Medulla oblongata (tissue), 1 donor: ENCODE data around the gene GLCE.
A peak's percentile ranks its signal among the peaks of the same experiment; 100 is the strongest.
"Not testable (repeated sequence)": the region's sequence is repeated elsewhere in the genome, so short reads cannot be mapped to it uniquely, and the experiment has no call there.

ENCODE experiments used
- DNase-seq: peaks from one replicate; pipeline ENCODE4 v3.0.0-alpha.2; 2015; ENCODE audit errors: extremely low spot score

Gene GLCE

DNA sequence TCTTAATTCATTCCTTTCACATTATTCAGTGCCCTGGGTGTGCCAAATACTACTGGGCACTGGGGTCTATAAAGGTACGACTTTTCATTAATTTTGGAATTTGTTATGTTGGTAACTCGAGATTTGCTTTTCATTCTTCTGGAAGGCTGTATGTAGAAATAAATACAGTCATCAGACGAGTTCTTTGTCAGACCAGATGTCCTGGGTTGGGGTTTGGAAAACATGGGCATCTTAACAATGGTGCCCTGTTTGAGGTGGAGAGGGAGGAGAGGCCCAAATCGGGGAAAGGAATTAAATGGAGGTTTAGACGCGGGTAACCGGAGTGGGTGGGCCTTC is 662 bp upstream of the GLCE start:
- peak; percentile 63 for DNase-seq

DNA sequence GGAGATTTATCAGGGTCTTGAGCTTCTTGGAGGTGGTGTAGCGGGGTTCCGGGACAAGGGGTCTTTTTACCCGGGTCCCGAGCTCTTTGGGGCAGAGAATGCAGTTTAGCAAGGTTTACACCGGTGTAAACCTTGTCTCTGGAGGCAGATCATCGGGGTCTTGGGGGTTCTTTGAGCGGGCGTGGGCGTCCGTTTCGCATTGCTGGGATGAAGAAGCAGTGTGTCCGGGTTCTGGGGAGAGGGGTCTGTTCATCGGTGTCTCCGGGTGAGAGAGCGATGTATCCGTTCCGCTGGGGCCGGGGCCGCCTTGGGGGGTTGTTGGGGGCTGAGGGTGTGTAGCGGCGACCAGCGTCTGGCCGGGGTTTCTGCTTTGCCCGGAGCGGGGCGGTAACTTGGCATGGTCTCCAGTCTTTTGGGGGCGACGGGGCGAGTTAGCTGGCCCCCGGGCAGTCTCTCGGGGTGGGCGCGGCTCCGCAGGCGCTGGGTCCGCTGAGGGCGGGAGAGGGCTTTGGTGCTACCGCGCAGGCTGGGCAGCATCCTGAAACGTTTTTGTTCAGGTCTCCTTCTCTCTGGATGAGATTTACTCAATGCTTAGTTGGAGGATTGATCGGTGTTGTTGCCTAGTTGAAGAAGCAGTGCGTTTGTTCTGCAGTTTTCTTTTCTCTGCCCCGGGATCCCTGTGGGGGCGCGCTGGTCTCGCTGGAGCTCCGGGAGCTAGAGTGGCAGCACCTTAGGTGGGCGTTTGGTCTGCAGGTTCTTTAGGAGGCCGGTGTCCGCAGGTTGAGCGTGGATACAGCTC is 843 bp downstream of the GLCE start:
- DNase-seq: peak; percentile 77

DNA sequence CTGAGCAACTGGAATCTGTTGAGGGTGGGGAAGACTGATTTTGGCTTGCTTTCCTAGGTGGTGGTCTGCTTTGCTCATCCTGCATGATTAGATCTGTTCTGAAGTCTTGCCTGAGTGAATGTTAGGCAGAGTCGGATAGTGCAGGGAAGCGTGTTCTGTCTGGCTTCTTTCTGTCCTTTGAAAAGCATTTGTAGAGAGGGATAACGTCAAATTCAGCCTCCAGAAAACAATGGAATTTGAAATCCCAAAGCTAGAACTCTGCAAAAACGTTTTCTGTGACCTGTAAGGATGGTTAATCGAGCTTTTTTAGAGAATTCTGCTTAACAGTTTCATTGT is 1.4 kb downstream of the GLCE start:
- DNase-seq: no peak

DNA sequence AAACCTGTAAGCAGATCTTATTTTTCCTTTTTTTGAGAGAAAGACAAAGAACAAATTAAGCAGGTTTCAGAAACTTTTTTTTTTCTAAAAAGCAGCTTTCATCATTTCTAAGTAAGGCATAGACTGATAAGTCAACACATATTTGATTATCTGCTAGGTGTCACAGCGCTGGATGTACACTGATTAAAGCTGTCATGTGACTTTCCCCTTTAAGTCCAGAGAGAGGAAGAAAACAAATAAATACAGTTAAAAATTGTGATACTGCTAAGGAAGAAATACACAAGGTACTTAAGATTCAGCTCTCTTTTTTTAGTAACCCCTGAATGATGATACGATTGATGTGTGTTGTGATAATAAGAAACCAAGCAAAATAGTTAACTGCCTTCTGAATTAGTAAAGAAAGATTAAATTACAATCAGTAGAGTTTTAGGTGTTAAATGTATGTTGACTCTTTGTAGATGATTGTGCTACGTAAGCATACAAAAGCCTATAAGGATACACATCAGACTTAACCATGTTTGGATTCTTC is 2.8 kb downstream of the GLCE start:
- no peak for DNase-seq

DNA sequence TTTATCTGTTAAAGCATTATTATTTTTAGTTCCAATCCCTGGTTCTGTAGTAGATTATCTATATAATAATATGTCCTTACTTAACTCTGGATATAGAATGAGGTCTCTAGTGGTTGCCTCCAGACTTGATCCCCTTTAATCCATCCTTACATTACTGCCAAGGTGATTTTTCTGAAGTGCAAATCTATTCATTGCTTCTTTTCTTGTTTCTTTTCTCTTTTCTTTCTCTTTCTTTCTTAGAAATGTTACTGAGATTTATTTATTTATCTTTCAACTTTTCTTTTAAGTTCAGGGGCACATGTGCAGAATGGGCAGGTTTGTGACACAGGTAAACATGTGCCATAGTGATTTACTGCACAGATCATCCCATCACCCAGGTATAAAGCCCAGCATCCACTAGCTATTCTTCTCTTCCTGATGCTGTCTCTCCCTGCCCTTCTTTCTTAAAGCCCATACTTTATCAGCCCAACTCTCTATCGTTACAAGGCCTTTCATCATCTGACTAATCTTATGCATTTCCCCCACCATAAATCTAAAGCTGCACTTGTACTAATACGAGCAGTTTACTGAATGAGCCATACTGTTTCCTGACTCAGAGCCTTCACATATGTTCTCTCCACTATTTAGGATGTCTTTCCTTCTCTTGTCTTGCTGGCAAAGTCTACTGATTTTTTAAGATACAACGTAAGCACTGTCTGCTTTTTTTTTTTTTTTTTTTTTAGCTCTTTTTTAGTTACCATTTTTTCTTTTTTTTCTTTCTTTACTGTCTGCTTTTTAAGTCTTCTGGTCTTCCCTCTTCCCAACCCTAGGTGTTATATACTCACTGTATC is 4.6 kb downstream of the GLCE start:
- DNase-seq: no peak

DNA sequence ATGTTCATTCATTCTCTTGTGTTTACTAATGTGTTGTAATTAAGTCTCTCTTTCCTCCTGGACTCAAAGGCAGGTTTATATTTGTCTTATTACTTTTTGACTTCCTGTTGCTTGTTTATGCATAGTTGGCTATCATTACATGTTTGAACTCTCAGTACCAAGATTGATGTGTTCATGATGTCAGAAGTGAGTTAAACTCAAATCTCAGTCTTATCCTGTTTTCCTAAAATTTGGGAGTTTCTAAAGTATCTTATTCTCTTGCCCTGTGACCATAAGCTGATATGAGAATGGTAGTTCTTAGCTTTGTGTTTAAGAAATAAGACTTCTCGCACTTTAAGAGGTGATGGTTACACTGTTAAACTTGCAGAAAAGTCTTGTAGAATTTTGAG is 5.2 kb downstream of the GLCE start:
- no peak for DNase-seq

DNA sequence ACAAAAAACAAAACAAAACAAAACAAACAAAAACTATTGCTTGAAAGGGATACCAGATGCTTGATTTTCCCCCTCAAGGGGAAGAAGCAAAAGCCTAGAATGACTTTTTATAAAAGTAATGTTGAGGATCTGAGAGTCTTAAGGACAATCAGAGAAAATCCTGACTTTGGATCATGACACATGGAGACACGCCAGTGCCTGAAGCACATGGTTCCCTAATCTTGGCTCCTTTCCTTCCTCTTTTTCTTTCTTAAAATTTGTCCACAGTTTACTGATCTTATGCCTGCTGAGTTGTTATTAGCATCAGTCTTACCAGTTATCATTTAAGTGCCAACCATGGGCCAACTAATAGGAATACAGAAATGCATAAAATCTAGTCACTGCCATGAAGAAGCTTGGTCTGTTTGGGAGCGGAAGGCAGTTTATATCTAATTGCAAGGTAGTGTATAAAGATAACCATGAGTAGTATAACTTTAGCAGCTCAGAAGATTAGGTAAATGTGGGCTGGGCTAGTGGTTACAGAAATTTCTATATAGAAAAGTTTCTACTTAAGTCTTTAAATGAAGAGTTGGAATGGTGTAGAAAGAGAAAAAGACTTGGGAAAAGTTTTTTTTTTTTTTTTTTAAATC is 6.9 kb downstream of the GLCE start:
- DNase-seq: peak; percentile 53

DNA sequence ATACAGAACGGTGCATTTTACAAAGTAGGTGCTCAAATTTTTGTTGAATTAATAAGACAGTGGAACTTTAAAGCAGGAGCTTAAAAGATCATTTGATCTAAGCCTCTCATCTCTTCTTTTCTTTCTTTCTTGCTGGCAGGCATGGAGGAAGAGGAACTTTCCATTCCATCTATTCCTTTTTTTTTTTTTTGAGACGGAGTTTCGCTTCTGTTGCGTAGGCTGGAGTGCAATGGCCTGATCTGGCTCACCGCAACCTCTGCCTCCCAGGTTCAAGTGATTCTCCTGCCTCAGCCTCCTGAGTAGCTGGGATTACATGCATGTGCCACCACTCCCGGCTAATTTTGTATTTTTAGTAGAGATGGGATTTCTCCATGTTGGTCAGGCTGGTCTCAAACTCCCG is 7.9 kb downstream of the GLCE start:
- not testable (repeated sequence) for DNase-seq

DNA sequence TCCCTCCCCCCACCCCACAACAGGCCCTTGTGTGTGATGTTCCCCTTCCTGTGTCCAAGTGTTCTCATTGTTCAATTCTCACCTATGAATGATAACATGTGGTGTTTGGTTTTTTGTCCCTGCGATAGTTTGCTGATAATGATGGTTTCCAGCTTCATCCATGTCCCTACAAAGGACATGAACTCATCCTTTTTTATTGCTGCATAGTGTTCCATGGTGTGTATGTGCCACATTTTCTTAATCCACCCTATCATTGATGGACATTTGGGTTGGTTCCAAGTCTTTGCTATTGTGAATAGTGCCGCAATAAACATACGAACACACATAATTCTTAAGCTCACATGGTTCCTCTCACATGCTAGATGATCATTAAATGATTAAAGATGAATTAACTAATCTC is 9.1 kb downstream of the GLCE start:
- not testable (repeated sequence) for DNase-seq

DNA sequence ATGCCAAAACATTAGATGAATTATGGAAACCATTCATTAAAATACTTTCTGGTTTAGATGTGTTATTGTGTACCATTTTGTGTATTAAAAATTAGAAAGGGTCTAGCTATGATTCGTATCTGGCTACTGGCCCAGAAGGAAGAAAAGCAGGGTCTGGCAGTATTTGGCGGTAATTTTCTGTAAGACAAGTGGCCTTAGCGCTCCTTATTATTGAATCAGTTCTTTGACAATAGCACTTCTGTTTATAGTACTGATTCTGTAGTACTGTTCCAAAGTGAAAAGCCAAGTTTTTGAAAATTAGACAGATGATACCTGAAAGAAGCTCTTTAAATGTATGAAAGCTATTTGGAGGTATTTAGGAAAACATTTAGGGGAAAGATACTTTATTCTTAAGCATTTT is 10.2 kb downstream of the GLCE start:
- DNase-seq: no peak

DNA sequence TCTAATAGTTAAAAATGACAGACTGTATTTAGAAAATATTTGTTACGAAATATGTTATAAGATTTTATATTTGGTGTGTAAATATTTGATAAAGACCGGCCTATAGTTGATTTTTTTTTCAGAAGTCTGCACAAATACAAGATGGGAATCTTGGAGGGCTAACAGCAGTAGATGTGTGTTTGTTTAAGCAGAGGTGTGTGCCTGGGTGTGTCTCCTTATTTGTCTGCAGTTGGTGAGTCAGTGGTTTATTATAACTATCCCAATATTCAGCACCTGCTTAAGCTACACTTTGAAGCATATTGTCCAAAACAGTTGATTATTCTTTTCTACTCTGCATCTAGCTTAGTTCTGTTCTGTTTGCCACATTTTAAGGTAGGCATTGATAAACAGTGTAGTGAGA is 12.4 kb downstream of the GLCE start:
- no peak for DNase-seq

DNA sequence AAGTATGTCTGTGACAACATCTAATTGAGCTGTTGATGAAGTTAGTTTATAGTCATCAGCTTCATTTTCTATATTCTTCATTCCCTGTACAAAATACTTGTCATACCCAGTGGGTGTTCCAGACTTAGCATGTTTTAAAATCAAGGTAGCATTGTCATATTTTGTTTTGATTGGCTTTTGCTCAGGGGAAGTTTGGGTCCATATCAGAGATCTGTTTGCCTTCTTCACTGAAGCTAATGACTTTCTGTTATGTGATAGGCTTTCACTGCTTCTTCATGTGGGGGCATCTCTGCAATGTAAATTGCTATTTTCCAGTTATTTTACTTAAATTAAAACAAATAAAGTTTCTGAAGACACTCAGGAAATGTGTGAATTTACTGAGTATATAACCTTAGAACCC is 15.1 kb downstream of the GLCE start:
- DNase-seq: no peak

DNA sequence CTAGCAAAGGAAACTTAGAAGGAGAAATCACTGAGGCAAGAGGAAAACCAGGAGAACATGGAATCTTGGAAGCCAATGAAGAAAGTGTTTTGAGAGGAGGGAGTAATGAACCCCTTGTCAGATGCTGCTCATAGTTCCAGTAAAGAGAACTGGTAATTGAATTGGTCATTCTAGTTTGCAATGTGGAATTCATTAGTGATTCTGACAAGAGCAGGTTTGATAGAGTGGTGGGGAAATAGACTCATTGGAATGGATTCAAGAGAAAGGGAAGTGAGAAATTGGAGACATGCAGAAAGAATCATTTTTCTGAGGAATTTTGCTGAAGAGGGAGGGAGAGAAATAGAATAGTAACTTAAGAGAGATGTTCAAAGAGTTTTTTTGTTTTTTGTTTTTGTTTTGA is 21.0 kb downstream of the GLCE start:
- DNase-seq: no peak

DNA sequence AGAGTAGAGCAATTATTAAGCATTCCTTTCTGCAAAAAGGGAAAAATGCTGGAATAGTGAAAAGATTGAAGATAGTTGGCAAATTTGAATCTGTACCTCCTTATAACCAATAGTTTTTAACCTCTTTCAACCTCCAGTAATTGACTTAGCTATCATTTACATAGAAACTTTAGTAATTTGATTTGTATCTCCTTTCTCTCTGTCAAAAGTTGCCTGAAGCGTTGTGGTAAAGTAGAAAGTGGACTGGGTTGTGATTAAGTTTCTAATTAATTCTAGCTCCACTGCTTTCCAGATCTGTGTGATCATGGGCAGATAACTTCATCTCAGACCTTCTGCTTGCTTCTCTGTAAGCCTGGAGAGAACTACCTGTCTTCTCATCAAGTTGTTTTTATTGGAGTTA is 24.8 kb downstream of the GLCE start:
- DNase-seq: no peak

DNA sequence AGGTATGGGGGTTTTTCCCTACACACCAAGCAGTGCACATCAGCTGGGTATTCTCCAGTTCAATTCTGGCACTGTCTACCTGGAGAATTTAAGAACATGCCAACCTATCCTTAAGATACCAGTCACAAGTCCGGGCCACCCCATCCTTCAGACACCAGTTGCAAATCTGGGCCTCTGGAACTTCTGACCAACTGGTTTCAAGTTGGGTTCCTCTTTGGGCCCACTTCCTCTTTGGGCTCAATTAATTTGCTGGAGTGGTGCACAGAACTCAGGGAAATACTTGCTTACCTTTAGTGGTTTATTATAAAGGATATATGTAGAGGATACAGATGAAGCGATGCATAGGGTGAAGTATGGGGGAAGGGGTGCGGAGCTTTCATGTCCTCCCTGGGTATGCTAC is 25.3 kb downstream of the GLCE start:
- peak; percentile 41 for DNase-seq

DNA sequence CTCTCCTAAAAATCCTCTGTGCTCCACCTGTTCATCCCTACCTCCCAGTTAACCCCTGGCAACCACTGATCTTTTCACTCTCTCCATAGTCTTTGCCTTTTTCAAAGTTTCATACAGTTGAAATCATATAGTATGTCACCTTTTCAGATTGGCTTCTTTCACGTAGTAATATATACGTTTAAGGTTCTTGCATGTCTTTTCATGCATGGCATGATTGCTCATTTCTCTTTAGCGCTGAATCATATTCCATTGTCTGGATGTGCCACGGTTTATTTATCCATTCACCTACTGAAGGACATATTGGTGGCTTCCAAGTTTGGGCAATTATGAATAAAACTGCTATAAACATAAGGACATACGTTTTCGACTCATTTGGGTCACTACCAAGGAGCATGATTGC is 28.7 kb downstream of the GLCE start:
- DNase-seq: no peak

DNA sequence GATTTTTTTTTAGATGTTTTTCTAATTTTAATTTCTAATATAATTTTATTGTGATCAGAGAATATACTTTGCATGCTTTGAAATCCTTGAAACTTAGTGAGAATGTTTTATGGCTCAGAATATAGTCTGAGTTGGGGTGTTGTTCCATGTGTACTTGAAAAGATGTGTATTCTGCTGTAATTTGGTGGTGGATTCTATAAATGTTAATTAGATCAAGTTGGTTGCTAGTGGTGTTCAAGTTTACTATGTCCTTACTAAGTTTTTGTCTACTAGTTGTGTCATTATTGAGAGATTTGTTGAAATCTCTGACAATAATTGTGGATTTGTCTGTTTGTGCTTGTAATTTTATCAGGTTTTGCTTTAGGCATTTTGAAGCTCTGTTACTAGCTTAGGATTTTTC is 29.7 kb downstream of the GLCE start:
- DNase-seq: no peak

DNA sequence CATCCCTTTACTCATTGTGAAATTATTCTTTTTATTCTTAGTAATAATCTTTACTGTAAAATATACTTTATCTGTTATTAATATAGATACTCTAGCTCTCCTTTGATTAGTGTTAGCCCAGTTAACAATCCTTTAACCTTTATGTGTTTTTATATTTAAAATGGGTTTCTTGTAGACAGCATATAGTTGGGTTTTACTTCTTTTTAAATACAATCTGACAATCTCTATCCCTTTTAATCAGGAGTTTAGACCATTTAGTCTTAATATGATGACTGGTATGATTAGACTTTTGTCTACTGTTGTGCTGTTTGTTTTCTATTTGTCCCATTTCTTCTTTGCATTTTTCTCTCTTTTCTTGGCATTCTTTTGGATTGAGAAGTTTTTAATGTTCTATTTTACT is 30.1 kb downstream of the GLCE start:
- DNase-seq: no peak

DNA sequence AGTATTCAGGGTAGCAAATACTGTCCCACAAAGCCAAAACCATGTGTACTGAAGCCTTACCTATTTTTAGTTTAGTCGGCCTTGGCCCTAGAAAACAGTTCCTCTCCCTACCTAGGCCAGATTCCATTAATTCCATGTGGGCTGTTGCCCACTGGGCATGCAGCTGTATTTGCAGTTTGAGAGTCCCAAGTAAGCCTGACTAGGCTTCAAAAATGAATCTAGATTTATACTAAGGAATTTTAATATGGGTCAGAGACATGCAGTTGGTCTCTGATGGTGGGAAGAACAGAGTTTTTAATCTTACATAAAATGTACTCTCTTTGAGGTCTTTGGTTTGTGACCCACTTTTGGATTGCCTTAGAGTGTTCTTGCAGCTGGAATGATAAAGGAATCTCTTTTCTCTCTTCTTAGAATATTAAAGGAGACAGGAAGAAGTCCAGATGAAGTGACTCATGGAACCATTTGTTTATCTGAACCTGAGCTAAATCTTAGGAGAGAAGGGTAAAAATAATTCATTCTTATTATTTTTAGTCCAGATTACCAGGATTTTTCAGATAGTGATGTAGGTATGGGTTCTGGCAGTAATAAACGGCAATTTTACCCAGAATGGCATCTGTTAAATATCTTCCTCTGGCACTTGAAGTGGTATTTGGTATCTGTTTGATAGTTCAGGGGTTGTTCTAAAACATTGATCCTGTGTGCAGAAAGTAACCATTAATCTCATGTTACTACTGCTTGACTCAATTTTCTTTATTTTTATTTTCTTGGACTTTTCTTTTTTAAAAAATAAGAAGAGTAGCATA is 33.8 kb downstream of the GLCE start:
- DNase-seq: no peak

DNA sequence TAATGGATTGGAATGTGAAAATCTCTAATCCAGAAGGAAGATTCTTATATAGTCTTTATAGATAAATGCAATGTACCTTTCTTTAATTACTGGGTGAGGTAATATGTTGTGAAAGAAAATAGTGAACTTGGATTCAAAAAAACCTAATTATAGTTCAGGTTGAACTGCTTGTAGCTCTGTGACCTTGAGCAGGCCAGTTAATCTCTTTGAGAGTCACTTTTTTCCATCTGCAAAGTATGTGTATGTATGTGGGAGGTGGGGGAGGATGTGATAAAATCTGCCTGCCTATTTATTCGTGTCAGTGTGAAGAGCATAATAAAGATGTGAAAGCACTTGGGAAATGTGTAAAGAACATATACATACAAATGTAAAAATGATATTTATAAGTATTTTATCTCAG is 34.4 kb downstream of the GLCE start:
- DNase-seq: no peak

DNA sequence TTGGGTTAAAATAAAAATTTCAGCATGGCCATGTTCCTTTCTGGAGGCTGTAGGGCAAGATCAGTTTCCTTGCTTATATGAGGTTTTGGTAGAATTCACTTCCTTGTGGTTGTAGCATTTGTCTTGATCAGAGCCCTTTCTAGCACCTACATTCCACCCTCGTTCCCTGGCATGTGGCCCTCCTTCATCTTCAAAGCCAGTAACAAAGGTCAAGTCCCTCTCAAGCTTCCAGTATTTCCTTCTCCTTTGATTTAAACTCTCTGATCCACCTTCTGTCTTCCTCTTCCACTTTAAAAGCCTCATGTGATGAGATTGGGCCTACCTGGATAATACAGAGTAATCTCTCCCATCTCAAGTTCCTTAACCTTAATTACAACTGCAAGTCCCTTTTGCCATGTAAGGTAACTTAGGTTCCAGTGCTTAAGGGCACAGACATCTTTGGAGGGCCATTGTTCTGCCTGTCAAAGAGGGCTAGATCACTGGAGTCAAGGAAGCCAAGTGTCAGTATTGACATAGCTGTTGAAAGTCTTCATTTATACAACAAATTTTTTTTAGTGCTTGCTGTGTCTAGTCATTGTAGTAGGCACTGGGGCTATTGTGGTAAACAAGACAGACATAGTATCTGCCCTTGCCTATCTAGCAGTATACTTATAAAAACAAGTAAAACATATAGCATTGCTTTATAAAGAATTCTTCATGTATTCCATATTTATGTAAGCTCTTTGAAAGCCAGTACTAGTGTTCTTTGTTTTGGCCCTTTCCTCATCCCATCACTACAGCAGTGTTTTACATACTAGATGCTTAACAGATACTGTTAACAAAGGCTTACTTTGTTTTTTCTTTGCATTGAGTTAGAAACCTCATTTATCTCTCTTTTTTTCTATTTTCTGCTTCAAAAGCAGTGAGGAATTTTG is 40.7 kb downstream of the GLCE start:
- peak; percentile 51 for DNase-seq
